Amniotic stem cell (primary cell): ENCODE results near the gene HHAT.

Source experiments
- DNase-seq: peaks from one replicate; lab custom pipeline; 2025; lab: John Stamatoyannopoulos, UW

HHAT gene

DNA sequence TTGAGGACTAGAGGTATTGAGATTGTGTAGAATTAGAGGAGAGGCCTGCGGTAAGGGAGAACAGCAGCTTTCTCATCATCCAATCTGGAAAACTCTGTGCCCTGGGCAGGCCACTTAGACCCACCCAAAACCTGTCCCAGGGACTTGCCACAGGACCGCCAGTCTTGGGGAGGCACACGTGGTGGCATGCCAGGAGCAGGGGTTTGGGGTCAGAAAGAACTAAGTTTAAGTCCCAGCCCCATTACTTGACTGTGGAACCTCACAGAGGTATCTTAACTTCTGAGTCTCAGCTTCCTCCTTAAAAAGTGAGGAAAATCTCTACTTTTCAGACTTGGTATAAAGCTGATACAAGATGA lies 356.6 kb downstream of the HHAT start:
- DNase-seq, result no peak

DNA sequence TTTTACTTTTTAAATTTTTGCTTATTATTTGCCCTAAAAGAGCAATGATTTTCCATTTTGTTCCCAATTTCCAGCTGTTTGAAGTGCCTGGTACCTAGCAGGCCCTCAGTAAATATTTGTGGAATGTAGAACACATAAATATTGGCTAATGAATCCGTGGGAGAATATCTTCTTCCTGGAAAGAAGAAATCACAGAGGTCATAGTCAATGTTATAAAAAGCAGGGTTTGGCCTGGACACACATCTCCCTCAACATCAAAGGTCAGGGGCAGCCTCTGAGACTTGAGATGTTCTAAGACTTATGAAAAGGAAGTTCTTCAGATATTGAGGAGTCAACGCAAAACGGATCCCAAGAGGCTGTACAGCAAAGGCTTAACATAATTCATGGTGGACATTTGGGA lies 358.1 kb downstream of the HHAT start:
- no peak for DNase-seq

DNA sequence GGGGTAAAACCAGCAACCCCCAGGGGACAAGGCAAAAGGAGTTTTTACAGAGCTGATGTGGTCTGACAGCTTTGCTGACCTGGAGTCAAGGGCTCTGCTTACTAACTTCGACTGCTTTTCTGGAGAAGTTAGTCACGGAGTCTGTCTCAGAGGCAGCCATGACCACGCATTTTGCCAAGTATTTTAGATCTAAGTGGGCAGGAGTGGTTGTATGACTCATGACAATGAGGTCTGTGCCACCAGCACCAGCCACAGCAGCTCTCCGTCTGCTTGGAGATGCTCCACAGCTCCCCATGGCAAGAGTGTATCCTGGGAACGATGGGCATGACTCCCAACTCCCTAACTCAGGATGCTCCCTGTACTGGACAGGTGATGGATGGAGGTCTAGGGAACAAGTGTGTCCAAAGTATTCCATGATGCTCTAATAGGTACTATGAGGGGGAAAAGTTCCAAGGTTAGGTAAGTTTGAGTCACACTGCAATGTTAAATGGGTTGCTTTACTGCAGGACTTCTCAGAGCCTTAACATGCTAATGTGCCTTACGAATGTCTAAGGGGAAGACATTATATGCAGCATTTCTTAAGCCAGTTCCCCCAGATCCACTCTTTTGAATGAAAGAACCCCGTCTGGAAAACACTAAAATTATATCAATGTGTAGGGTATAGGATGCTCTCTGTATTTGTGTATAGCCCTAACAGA lies 359.0 kb downstream of the HHAT start:
- DNase-seq, result no peak

GRCh38 chr1:210688512-210689234 lies 360.0 kb downstream of the HHAT start:
- DNase-seq, result no peak

DNA sequence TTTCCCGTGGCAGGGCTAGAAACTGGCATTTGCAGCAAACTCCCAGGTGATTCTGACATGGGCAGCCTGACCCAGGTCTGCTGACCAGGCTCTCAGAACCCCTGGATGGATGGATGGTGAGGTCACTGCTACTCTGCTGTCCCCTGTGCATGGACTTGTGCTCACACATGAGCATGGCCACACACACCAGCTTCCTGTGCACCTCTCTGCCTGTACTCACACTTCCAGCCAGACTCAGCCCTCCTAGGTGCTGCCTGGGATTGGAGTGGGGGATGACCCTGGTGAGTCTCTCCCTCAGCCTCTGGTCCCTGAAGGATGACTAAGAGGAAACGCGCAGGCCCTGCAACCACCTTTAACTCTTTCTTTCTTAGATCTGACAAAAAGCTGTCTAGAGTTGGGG lies 361.1 kb downstream of the HHAT start:
- DNase-seq, result no peak

DNA sequence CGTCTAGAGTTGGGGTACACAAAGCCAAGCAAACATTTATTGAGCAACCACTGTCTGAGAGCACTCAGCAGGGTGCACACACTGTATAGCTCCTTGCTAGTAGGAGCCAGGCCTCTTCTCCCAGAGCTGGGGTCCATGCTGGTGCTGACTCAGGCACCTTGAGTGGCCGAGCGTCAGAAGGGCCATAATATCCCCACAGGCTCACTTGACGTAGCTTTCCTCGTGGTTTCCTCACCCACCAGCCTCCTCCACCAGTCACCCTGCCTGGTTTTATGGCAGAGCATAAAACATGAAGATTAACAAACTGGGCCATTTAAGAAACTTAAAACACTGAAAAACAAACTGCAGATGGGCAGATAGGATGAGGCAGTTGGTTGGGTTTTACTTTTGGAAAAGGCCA lies 361.5 kb downstream of the HHAT start:
- DNase-seq, result no peak

GRCh38 chr1:210691039-210691610 lies 362.4 kb downstream of the HHAT start:
- no peak for DNase-seq

DNA sequence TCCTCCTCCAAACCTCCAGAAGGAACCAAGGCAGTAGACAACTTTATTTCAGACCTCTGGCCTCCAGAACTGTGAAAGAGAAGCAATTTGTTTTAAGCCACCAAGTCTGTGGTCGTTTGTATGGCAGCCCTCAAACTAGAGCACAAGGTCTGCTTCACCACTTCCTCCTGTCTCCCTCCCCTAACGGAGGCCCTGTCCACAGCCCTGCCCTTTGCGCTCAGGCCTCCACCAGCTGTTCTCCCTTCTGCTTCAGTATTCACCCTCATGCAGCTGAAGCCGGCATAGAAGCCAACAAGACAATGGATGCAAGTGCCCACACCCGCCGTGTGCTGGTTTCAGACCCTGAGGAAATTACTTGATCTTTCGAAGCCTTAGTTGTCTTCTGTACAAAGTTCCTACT lies 364.1 kb downstream of the HHAT start:
- DNase-seq, result no peak

- DNase-seq, result no peak
Measured at GRCh38 chr1:210695026-210695425, 366.3 kb downstream of the HHAT start.

DNA sequence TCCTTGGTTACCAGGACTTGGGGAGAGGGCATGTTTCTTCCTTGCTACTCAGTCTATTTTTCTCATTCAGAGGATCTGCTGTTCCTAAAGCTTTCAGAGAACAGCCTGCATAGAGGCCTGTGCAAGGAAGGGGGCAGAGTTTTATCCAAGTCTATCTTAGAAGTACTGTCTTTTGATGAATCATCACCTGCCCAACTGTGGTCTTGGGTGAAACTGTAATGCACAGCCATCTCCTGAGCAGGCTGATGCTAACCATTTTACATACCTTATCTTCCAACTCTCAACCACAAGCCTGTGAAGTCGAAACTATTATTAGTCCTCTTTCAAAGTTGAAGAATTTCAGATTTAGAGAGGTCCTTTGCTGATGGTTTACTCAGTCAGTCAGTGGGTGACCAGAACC lies 368.0 kb downstream of the HHAT start:
- no peak for DNase-seq

DNA sequence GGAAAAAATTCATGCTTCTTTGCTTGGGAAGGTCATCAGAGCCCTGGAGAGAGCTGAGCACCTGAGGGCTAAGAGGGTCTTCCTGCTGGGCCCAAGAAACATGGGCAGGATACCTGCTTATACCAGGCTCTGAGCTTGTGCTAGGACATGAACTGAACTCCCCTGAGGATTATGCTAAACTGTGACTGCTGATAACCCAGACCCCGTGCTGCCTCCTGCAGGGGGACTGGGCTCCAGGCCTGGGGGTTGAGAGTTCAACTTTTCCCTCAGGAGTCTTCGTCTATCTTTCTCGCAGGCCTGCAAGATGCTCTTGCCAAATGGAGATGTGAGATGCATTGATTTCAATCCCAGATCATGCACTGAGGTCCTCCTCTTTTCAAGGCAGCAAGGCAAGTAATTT lies 368.5 kb downstream of the HHAT start:
- DNase-seq, result no peak

DNA sequence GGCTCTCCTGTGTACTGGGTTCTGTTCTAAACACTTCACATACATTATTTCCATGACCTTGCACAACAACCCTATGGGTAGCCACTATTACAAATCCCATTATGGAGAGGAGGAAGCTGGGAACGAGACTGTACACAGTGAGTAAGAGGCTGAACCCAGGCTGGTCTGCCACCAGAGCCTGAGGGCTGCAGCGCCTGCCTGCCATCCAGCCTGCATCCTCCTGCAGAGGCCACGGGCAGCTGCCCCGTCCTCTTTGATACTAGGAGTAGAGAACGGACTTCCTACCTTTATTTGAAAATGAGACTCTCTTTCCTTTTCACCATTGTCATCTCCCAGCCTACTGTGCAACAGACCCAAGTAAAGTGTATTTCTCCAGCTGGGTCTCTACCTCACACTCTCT lies 370.0 kb downstream of the HHAT start:
- no peak for DNase-seq

DNA sequence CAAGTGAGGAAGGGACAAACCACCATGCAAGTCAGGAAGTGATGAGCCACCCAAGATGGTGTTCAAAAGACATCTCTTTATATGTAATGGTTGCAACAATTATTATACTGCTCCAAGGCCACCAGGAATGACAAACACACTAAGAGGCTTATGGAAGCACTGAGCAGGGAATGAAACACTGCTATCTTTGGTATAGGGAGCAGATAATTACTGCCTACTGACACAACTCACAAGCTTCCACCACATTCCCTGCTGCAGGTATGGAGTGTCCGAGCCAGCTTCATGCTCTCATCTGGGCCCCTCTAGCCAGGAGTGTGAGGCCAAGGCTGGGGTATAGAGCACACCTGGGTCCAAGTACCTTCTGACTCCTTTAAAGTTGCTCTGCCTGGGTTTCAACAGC lies 371.4 kb downstream of the HHAT start:
- DNase-seq, result no peak

DNA sequence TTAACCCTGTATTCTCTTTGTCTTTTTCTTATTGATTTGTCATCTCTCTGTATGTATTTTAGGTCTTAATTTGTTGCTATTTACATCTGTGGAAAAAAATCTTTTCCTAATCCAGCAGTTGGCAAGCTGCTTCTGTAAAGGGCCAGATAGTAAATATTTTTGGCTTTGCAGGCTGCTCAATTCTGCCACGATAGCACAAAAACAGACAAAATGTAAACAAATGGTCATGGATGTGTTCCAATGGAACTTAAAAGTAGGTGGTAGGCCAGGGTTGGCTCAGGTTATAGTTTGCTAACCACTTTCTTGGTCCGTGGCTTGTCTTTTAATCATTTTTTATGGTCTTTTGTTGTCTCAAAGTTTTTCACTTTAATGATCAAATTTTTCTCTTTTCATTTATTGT lies 371.8 kb downstream of the HHAT start:
- no peak for DNase-seq

DNA sequence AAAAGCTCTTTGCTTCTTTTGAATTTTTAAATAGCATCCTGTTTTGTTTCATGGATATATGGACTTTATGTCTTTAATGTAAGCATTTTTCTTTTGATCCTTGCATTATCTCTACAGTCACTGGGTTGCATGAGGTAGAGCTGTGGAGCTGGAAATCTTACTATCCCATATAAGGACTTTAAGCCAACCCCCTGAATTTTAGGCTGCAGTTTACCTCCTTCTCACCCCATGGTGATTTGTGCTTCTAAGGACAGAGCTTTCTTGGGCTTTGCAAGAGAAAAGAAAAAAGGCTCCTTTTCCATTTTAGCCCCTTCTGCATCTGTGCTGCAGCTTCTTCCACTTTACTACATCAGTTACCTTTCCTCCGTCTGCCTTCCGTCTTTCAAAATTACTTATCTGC lies 373.8 kb downstream of the HHAT start:
- no peak for DNase-seq

DNA sequence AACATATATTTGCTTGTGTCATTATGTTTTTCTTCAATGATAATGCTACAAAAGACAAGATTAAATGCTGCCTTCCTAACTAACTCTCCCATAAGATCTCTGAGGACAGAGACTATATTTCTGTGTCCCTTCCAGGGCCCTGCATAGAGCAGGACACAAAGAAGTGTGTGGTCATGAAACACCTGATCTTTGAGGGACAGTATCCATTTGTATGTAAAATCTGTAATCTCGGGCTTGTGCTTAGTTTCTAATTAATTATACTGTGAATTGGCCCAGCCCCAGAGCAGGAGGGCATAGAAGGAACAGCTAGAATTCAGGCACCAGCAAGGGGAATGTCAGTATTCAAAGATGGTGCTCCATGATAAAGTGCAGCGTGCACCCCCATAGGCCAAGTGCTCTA lies 374.9 kb downstream of the HHAT start:
- no peak for DNase-seq

GRCh38 chr1:210705086-210705485 lies 376.4 kb downstream of the HHAT start:
- DNase-seq, result no peak

GRCh38 chr1:210706246-210706645 lies 377.5 kb downstream of the HHAT start:
- DNase-seq, result no peak

DNA sequence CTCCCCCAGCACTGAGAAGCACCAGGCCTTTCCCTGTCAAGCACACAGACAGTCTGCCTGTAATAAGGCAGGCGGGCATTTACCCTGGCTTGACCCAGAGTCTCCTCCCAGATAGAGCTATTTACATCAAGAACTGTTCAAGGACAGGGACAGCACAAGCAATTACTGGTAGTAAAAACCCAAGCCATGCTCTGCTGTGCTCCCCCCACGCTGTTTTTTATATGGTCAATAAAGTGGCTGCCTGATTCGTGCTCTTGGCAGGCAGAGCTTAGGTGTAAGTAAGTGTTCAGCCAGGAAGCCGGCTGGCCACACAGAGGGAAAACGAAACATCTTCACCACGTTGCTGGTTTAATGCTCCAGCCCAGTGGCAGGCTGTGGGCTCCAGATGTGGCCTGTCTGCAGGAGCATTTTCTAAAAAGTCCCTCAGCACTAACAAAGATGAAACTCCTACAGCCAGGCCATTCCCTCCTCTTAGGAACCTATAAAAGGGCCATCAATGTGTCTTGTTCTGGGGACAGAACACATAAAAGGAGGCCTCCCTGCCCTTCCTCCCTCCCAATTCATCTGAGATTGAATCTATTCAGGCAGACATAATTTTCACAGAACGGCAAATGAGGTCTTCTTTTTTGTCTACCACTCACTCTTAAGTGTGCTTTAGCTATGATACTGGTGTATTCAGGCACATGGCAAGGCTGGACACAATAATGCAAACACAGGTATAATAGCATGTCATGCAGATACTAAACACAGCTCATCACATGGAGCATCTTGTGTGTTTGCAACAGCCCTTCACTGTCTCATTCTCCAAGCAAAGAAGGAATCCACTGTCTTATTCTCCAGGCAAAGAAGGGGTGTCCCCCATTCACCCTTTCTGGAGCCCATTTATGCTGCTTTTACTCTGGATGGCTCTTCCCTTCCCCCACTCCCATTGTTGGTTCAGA lies 378.9 kb downstream of the HHAT start:
- no peak for DNase-seq

- no peak for DNase-seq
Measured at GRCh38 chr1:210709701-210710100, 381.0 kb downstream of the HHAT start.

DNA sequence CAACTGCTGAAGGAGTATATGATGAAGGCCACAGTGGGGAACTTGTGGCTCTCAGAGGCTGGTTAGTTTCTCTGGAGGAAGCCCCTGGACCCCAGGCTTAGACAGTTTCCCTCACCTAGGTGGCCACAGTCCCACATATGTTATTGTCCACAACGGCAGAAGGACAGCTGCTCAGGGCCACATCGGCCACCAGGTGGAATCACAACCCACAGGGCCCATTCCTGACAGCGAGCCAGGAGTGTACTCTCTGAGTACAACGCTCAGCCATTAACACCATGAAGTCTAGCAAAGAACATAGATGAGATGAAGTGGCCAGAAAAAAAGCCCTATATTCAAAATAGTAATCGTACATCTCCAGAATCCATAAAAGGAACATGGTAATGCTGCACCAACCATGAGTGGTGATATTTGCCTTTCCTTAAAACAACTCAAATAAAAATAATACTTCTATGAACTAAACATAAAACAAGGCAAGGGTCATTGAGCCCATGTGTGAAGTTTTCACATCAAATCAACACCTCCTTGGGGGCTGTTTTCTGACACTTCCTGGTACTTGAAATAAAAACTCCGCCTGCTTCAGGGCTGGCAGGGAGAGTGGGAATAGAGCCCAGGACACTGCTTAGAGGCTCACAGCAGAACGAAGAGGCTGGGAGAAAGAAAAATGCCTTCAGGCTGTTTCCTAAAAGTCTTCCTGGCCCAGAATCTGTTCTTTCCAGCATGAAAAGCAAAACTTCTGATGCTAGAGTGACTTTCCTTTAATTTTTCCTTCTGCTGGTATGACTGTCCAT lies 383.3 kb downstream of the HHAT start:
- no peak for DNase-seq

GRCh38 chr1:210715072-210715471 lies 386.4 kb downstream of the HHAT start:
- no peak for DNase-seq
